Stimulated activated CD4-positive, alpha-beta T cell treated with anti-CD3 and anti-CD28 coated beads, Interleukin-1b, Interleukin-23, amount 100 ng/mL, for 4 hours (primary cell): ENCODE data around the gene CLCN4.

ENCODE experiments used
- DNase-seq, 2 donors: peaks; one replicate each; pipeline ENCODE4 v3.0.0-alpha.2; 2020; ENCODE audit warnings: low read depth in 2 of 2

Gene CLCN4

DNA sequence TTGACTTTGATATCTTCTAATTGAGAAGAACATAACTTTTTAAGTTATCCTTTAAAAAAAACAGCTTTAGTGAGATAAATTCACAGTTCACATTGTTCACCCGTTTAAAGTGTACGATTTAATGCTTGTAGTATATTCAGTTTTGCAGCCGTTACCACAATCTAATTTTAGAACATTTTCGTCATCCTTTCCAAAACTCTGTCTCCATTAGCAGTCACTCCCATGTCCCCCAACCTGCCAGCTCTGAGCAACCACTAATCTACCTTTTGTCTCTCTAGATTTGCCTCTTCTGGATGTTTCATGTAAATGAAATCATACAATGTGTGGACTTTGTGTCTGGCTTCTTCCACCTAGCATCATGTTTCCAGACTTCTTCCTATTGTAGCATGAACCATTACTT lies 38.6 kb downstream of the CLCN4 start:
- DNase-seq, result no peak

DNA sequence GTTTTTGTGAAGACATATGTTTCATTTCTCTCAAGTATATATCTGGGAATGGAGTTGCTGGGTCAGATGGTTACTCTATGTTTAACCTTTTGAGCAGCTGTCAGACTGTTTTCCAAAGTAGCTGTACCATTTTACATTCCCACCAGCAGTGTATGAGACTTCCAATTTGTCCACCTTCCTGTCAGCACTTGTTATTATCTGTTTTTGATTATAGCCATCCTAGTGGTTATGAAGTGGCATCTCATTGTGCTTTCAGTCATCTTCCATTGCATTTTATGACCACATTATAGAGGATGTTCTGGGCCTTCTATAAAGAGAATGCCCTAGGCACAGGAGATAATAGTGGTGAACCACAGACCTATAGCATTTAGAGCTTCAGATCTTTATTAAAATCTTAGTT lies 39.2 kb downstream of the CLCN4 start:
- no peak for DNase-seq

DNA sequence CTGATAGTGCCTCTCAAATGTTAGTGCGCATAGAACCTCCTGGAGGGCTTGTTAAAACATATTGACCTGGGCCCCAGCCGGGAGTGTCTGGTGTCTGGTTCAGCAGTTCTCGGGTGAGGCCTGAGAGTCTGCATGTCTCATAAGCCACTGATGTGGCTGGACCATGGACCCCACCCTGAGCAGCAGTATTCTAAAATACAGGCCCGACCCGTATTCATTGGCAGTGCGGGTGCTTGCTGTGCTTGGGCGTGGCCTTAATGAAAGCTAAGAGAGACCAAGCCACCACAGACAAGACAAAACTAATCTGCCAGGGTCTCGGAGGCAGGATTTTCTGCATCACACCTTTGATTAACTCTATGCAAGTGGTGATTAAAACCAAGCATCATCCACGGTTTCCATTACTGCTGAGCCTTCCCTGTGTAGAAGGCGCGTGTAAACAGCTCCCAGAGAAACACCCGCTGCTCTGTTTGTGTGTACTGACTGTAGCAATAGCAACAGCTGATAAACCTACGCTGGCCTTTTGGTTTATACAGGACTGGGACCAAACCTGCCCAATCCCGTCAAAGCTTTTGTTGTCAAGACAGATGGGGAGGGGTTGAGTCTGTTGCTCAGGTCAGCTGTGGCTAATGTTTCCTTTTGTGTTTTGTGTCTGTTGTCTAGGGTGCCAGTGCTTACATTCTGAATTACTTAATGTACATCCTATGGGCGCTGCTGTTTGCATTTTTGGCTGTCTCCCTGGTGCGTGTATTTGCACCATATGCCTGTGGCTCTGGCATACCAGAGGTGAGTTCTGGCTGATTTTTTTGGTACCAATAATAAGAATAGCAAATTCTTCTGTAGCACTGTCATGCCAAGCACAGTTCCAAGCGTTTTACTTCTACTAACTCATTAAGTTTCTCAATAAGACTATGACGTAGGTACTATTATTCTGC lies 40.8 kb downstream of the CLCN4 start:
- DNase-seq, result no peak

DNA sequence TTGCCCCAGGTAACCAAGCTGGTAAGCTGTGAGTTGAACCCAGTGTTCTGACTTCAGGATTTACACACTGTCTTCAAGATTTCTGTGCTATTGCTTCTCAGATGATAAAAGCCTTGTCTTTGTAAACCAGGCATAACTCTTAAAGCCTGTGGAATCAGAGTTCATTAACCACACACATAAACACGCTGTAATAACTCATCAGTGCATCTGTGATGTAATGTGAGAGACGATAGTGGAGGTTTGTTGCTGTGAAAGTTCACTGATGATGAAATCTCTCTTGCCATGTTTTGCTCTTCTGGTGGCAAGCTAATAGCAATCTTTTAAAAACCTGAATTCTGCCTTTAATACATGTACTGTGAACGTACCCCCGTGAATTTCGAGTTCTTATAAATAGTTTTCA lies 41.5 kb downstream of the CLCN4 start:
- DNase-seq, result no peak

DNA sequence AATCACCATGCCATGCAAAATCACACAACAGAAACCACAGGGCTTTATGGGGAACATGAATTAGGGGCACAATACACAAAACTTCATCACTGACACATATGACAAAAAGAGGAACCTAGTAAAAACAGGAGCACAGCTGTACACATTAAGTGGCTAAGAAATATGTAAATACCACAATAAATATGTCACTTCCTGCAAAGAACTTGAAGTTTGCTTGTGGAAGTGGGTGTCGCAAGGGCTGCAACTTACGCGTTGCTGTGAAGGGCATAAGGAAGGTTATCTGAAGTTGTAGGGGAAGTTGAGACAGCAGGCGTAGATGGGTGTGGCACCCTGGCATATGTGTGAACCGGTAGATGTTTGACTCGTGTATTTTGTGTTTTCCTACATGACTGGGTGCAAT lies 42.4 kb downstream of the CLCN4 start:
- DNase-seq, result no peak

DNA sequence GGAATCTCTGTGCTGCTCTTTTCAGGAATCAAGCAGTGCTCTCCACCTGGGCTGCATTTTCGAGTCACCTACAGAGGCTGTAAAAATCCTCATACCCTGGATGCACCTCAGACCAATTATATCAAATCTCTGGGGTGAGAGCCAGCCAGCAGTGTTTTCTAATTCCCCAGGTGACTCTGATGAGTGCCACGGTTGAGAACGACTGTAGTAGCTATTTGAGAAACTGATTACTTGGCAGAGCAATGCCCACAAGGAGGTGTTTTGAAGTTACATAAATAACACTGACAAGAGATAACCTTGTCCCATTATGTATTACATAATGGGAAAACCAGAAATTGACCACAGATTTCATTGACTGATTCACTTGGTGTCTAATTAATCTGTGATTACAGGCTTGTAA lies 46.8 kb downstream of the CLCN4 start:
- DNase-seq, result no peak

DNA sequence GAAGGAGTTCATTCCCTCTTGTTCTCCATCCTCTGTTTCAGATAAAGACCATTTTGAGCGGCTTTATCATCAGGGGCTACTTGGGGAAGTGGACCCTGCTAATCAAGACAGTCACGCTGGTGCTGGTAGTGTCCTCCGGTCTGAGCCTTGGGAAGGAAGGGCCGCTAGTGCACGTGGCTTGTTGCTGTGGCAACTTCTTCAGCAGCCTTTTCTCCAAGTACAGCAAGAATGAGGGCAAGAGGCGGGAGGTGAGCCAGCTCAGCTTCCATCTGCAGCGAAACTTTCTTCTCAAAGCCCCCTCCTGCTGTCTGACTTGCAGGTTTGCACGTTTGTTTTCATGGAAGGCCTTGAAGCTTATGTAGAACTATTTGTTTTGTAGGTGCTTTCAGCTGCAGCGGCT lies 49.5 kb downstream of the CLCN4 start:
- no peak for DNase-seq

DNA sequence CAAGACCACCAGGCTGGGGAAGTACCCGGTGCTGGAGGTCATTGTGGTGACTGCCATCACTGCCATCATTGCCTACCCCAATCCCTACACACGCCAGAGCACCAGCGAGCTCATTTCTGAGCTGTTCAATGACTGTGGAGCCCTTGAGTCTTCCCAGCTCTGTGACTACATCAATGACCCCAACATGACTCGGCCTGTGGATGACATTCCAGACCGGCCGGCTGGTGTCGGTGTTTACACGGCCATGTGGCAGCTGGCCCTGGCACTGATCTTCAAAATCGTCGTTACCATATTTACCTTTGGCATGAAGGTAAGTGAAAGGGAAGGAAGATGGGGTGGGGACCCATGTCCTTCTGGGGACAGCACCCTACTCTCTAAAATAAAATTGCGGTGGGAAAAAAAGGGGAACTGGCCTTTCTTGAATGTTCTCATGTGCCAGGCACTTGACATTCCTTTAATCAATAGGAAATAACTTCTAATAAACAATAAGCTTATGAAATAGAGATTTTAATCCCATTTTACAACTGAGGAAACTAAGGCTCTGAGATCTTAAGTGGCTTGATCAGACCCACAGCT lies 51.6 kb downstream of the CLCN4 start:
- no peak for DNase-seq

DNA sequence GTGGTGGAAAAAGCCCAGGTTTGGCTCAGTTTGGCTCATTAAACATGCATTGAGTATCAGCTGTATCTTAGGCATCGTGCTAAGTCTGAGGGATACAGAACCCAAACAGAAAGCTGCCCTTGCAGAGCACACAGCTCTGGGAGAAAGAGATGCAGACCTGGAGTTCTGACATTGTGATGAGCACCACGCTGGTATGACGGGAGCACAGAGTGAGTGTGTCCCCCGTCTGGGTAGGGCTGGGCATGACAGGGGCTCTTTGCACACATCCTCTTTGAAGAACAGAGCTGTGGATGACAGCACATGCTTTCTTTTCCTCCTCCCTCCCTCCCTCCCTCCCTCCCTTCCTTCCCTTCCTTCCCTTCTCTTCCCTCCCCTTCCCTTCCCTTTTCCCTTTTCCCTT lies 52.2 kb downstream of the CLCN4 start:
- DNase-seq, result no peak

DNA sequence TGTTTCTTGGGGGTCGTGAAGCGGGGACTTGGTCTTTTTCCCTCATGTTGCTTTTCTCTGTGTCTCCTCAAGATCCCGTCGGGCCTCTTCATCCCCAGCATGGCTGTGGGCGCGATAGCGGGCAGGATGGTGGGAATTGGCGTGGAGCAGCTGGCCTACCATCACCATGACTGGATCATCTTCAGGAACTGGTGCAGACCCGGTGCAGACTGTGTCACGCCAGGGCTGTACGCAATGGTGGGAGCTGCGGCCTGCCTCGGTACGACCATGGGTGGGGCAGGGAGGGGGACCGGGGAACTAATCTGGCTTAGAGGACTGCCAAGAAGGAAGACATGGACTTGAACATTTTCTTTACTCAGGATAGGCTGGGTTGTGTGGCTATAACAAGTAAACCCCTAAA lies 55.6 kb downstream of the CLCN4 start:
- no peak for DNase-seq

DNA sequence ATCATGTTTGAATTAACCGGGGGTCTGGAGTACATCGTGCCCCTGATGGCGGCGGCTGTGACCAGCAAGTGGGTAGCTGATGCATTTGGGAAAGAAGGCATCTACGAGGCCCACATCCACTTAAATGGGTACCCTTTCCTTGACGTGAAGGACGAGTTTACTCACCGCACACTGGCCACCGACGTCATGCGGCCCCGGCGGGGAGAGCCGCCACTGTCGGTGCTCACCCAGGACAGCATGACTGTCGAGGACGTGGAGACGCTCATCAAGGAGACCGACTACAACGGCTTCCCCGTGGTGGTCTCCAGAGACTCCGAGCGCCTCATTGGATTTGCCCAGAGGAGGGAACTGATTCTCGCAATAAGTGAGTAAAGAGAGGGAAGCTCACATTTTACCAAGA lies 56.9 kb downstream of the CLCN4 start:
- no peak for DNase-seq

DNA sequence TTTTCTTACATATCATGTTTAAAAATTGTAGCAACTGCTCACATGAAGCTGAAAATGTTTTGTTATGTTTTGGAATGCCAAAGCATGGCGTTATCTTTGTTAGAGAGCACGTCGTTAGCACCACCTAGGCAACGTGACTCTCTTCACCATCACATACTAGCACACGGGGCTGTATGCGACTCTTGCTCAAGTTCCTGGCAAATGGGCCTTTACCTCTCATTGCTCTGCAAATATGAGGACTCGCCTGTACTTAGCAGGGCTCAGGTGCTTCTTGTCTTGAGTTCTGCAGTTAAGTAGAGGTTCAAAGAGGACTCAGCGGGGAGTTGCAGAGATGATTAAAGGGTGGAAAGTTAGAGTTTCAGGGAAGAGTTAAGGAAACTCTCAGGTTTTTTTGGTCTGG lies 59.4 kb downstream of the CLCN4 start:
- DNase-seq, result no peak

DNA sequence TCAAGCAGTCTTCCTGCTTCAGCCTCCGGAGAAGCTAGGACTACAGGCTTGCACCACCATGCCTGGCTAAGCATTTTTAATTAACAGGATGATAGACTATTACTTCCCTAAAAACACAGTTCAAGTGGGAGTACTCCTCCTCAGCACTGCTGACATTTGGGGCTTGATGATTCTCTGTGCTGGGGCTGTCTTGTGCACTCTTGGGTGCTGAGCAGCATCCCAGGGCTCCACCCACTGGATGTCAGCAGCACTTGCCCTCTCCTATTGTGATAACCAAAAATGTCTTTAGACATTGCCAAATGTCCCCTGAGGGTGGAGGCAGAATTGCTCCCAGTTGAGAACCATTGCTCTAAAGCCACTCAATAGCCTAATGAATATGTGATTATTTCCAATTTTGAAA lies 60.4 kb downstream of the CLCN4 start:
- no peak for DNase-seq

DNA sequence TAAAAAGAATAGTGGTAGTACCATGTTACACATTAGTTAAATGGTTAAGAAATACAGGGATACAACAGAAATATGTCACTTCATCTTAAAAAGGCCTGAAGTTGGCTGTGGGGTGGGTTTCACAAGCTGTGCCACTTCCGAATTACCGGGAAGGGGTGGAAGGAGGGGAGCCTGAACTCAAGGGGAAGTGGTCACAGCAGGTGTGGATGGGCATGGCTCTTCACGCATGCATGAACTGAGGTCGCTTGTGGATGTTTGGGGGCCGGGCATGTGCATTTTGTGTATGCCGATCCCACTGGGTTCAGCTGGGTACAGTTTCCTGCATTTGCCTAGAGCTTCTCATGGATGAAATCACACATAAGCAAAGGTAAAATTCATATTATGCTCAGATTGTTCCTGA lies 64.9 kb downstream of the CLCN4 start:
- DNase-seq, result no peak

DNA sequence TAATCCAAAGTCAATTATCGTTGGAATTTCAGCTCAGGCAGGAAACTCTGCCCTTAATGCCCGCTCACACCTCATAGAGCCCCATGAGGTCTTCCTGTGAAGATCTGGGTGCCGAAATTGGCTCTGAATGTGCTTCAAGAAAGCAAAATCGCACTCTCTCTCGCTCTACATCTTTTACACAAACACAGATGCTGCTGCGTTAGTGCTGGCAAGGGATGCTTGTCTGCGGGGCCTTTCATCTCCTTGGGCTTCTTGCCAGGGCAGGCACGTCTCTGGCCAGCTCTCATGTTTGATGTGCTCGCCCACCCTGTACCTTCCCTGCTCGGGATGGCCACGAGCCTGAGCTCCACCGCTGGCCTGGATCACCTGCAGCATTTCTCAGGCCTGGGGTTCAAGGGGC lies 66.5 kb downstream of the CLCN4 start:
- DNase-seq, result no peak

DNA sequence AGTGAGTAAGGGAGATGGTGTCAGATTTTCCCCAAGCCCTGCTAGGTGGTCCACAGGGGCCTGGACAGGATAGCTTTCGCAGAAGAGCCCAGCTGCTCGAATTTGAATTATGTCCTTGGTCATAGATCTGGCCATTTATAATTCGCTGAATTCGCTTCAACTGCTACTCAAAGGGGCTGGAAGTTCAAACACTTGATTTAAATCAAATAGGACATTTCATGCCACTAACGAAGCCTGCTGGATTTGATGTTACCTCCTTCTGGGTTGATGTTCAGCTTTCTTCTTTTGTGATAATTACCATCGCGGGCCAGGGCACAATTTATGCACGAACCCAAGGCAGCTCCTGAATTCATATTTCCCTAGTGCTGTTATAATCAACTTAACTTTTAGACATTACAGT lies 67.0 kb downstream of the CLCN4 start:
- no peak for DNase-seq

DNA sequence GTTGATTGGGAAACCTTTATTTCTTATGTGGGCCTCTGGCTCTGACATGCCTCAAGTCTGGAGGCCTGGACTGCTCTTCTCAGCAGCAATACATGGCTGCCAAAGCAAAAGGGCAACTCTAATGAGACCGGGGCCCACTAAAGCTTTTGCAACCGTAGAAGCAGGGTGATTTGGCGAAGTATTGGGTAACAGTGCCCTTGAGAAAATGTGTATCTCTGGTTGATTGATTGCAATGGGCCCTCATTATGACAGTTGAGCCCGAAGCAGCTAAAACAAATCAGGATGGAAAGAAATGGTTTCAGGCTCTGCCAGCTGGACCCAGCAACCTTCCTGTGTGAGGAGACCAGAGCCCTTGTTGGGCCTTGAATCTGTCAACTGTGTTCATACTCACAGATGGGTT lies 73.4 kb downstream of the CLCN4 start:
- DNase-seq, result no peak

DNA sequence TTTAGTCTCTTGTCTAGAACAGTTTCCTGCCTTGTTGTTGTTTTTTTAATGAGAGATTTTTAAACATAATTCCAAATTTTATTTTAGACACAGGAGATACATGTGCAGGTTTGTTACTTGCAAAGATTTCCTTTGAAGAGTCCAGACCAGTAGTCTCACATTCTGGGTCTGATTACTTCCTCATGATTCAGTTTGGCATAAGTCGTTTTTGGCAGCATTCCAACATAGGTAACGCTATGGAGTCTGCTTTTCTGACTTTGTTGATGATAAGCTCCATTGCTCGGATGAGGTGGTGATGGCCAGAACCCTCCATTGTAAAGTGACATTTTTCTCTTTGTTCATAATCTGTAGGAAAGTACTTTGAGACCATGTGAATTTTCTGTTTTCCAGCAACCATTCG lies 74.7 kb downstream of the CLCN4 start:
- DNase-seq, result no peak

DNA sequence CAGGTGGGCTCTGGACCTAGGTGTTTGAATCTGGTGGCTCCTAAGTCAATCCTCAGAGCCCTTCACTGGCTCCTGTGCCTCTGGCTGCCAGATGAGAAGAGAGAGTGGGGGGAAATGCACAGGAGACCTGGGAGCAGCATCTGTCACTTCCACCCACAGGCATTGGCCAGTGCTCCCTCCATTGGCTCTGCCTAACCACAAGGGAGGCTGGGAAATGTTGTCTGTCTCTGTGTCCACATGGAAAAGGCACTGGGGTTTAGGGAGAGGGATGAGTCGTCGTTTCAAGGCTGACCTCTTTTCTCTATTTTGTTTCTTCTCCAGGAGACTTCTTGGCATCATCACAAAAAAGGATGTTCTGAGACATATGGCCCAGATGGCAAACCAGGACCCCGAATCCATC lies 76.4 kb downstream of the CLCN4 start:
- no peak for DNase-seq

DNA sequence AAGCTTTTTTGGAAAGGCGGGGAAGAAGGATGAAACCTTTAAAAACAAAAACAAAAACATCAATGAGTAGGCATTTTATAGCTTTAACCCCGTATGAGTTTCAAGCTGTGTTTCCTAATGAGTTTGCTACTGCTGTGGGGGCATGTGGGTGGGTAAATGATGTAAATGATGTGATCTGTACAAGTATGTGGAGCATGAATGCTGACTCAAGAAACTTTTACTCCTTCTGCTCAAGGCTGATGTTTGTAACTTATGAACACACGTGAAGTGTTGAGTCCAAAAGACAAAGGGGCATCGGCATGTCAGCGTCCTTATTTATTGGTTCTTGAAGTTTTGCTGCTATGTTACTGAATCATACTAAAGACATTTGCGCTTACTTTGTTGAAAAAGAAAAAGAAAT lies 76.9 kb downstream of the CLCN4 start:
- DNase-seq, result no peak

DNA sequence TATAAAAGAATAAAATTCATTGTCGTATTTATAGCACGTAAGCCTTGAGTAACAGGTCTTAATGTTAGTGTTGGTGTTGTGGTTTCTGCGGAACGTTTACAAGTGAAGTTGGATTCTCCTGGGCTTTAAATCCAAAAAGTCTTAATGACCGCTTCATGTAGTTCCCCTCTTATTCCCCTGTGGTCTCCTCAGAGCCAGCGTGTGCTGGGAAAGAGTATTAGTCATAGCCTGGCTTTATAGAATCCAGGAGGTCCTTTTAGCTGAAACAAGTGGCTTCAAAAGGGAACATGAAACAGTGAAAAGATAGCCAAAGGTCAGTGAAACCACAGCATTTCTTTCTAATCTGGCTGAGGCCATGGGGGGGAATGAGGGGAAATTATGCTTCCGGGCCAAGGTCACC lies 79.1 kb downstream of the CLCN4 start:
- DNase-seq, result no peak

DNA sequence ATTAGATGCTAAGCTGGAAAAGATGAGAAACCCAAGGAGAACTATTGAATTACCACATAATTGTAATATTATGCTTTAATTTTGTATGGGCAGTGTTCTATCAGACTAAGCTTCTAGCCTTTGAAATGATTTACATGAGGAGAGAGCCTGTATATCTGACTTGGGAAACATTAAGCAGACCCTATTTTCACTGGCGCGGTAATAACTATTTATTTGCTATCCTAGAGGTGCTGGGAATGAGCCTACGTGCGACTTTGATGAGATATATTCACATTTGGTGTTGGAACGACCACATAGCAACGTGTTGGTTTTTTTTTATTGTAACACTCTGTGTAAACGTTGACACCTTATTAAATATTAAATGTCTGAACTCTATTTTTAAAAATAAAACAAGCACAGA lies 80.5 kb downstream of the CLCN4 start:
- DNase-seq, result no peak

DNA sequence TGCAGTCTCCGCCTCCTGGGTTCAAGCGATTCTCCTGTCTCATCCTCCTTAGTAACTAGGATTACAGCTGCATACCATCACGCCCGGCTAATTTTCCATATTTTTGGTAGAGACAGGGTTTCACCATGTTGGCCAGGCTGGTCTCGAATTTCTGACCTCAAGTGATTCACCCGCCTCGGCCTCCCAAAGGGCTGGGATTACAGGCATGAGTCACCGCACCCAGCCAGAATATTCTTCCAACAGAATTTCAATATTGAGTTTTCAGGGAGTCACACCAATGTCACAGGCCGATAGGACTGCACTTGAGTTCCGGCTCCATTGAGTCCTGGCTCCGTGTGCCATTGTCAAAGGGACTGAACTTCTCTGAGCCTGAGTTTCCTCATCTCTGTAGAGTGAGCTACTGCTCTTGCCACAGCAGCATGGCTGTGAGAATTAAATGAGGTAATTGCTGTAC lies 82.9 kb downstream of the CLCN4 start:
- no peak for DNase-seq

DNA sequence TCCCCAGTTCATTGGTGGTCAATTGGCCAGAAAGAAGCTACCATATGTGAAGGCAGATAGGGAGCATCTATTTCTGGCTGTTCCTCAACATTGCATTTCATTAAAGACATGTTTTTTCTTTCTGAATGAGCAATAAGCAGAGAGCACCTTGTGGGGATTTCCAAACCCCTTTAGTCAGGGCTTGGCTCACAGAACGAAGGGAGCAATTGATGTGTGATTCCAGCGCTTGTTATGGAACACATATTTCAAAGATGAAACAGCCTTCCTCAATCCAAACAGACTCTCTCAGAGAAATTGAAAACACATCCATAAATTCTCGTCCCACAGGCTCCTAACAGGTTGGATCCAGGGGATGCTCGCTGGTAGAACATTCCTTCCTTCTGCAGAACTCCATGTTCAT lies 84.1 kb downstream of the CLCN4 start:
- no peak for DNase-seq
